HepG2 (cell line): Measurements from ENCODE around the gene CAPN10. TPM values are rescaled to one million over a fixed set of nuclear protein-coding genes. Genes with fewer than 3 reads are reported as not detected.

Experiments
- ATAC-seq: fragments of 200-7000 bp; cut with Tn5 transposase; 3 replicates; pipeline ENCODE4 v1.9.1; 2020; ENCODE audit warnings: mild to moderate bottlenecking, moderate library complexity
- BruUV-seq: library from RNA; stranded (reverse); fragments of 400-500 nt; replicated peaks from 2 replicates; lab custom pipeline; 2021; lab: Mats Ljungman, UMichigan
- CTCF ChIA-PET: fragments of 300-600 bp; formaldehyde crosslinking; extraction: SDS; loops from one replicate; lab custom pipeline; 2021; ENCODE audit warnings: low total read pairs, inconsistent platforms, low intra/inter-chr PET ratio; lab: Yijun Ruan, JAX
- POLR2A ChIA-PET: fragments of 350-600 bp; sonication (Branson Sonifier 250); formaldehyde crosslinking; loops from one replicate; lab custom pipeline; 2020; ENCODE audit warnings: antibody characterized with exemption, inconsistent platforms; lab: Yijun Ruan, JAX
- DNase-seq: peaks from one replicate; pipeline ENCODE4 v3.0.0-alpha.2; 2015; ENCODE audit warnings: low spot score
- FAIRE-seq: peaks from 3 replicates; lab custom pipeline; 2011; peaks lifted over from hg19 to GRCh38; lab: Jason Lieb, UNC
- H2AFZ ChIP-seq: one replicate; pipeline ENCODE4 v1.6.1; 2011; ENCODE audit warnings: low read length, inconsistent platforms
- H3K27ac ChIP-seq: fragments of 300-600 bp; 3 replicates; pipeline ENCODE4 v1.8.0; 2011; ENCODE audit warnings: mixed run types, mild to moderate bottlenecking, mixed read lengths, low read length, inconsistent platforms; ENCODE audit not compliant: insufficient read depth; ENCODE audit errors: extremely low read length
- H3K27me3 ChIP-seq, 2 experiments: fragments of 200-600 bp in 1 of 2; 2 replicates in 1 of 2; 3 replicates in 1 of 2; pipeline versions ENCODE4 v1.6.0 to v1.8.0; 2011; ENCODE audit warnings: low read length in 2 of 2, mild to moderate bottlenecking in 2 of 2, moderate library complexity in 2 of 2, inconsistent platforms in 1 of 2; ENCODE audit not compliant: insufficient read depth in 2 of 2, control insufficient read depth in 1 of 2
- H3K36me3 ChIP-seq, 2 experiments: fragments of 200-600 bp in 1 of 2; replicated peaks in 1 of 2; 2 replicates in 1 of 2; 3 replicates in 1 of 2; pipeline versions ENCODE4 v1.5.1 to v1.8.0; 2011; ENCODE audit warnings: low read length in 2 of 2, inconsistent platforms in 1 of 2; ENCODE audit not compliant: insufficient read depth in 2 of 2, control insufficient read depth in 1 of 2
- H3K4me1 ChIP-seq: 2 replicates; pipeline ENCODE4 v1.5.1; 2012; ENCODE audit warnings: low read length, inconsistent platforms; ENCODE audit not compliant: insufficient read depth
- H3K4me2 ChIP-seq: 2 replicates; pipeline ENCODE4 v1.6.0; 2011; ENCODE audit warnings: low read depth, low read length, inconsistent platforms
- H3K4me3 ChIP-seq, 3 experiments: fragments of 200-600 bp in 1 of 3; sonication (generic), shearing (Covaris generic) in 1 of 3; replicated peaks in 1 of 3; 2 replicates each; pipeline ENCODE4 v1.5.1; 2011 to 2016; ENCODE audit warnings: low read length in 3 of 3, inconsistent platforms in 2 of 3, low read depth in 2 of 3, mild to moderate bottlenecking in 2 of 3, control low read depth in 1 of 3, mixed read lengths in 1 of 3; ENCODE audit not compliant: insufficient read depth in 1 of 3
- H3K79me2 ChIP-seq: one replicate; pipeline ENCODE4 v1.6.1; 2011; ENCODE audit warnings: low read length, inconsistent platforms; ENCODE audit not compliant: insufficient read depth
- H3K9ac ChIP-seq: 2 replicates; pipeline ENCODE4 v1.6.0; 2011; ENCODE audit warnings: mild to moderate bottlenecking, low read depth, low read length, inconsistent platforms; ENCODE audit not compliant: insufficient read depth
- H3K9me3 ChIP-seq: 2 replicates; pipeline ENCODE4 v1.5.1; 2012; ENCODE audit warnings: mild to moderate bottlenecking, low read length
- H4K20me1 ChIP-seq: 2 replicates; pipeline ENCODE4 v1.6.0; 2011; ENCODE audit warnings: inconsistent platforms, mild to moderate bottlenecking, low read length, moderate library complexity; ENCODE audit not compliant: insufficient read depth
- DBP ChIP-seq: sonication (generic); formaldehyde crosslinking; IDR thresholded peaks from 2 replicates; pipeline ENCODE4 v1.4.0; 2020; ENCODE audit warnings: missing genetic modification reagents; ENCODE audit errors: not compliant biosample characterization
- HMGXB4 ChIP-seq, 2 experiments: sonication (generic) in 1 of 2; formaldehyde crosslinking in 1 of 2; IDR thresholded peaks; 2 replicates each; pipeline versions ENCODE4 v1.4.0 to v1.6.1; 2018 to 2020; ENCODE audit warnings: missing genetic modification reagents in 2 of 2, borderline replicate concordance in 1 of 2, low read depth in 1 of 2, mild to moderate bottlenecking in 1 of 2, missing biosample characterization in 1 of 2
- KDM5B ChIP-seq: sonication (generic); formaldehyde crosslinking; IDR thresholded peaks from 2 replicates; pipeline ENCODE4 v1.4.0; 2020; ENCODE audit warnings: missing genetic modification reagents, mild to moderate bottlenecking, borderline replicate concordance
- MAZ ChIP-seq, 2 experiments: sonication (generic) in 1 of 2; formaldehyde crosslinking in 1 of 2; IDR thresholded peaks; 2 replicates each; pipeline versions ENCODE4 v1.5.0 to v1.6.1; 2012 to 2020; ENCODE audit warnings: low read depth in 2 of 2, mild to moderate bottlenecking in 2 of 2, borderline replicate concordance in 1 of 2, improper control_type of control experiment in 1 of 2, low read length in 1 of 2, missing genetic modification reagents in 1 of 2, moderate library complexity in 1 of 2
- MXD3 ChIP-seq: IDR thresholded peaks from 2 replicates; pipeline ENCODE4 v1.6.1; 2016; ENCODE audit warnings: mild to moderate bottlenecking, missing biosample characterization, missing genetic modification reagents
- SRSF1 ChIP-seq: fragments of 200-400 bp; formaldehyde crosslinking; optimal IDR thresholded peaks from 2 replicates; pipeline ENCODE3; 2017; ENCODE audit warnings: mild to moderate bottlenecking, low read depth, low read length, moderate library complexity
- TAF15 ChIP-seq: fragments of 200-400 bp; formaldehyde crosslinking; IDR thresholded peaks from one replicate; pipeline ENCODE4 v1.6.1; 2018; ENCODE audit warnings: mild to moderate bottlenecking, low read depth, low read length; ENCODE audit not compliant: poor library complexity, severe bottlenecking
- THAP8 ChIP-seq: sonication (generic); formaldehyde crosslinking; IDR thresholded peaks from 2 replicates; pipeline ENCODE4 v1.5.1; 2020; ENCODE audit warnings: missing genetic modification reagents, mild to moderate bottlenecking, borderline replicate concordance
- ZBTB8A ChIP-seq: sonication (generic); formaldehyde crosslinking; IDR thresholded peaks from 2 replicates; pipeline ENCODE4 v1.4.0; 2020; ENCODE audit warnings: mild to moderate bottlenecking, low read depth, missing genetic modification reagents, borderline replicate concordance
- ZKSCAN1 ChIP-seq: fragments of 150-350 bp; IDR thresholded peaks from 2 replicates; pipeline ENCODE4 v1.6.1; 2014; ENCODE audit warnings: low read length
- ZNF24 ChIP-seq: fragments of 450-650 bp; IDR thresholded peaks from 2 replicates; pipeline ENCODE4 v1.6.1; 2017; ENCODE audit warnings: antibody characterized with exemption, mild to moderate bottlenecking
- ZNF276 ChIP-seq: sonication (generic); formaldehyde crosslinking; IDR thresholded peaks from 2 replicates; pipeline ENCODE4 v1.4.0; 2020; ENCODE audit warnings: mild to moderate bottlenecking, low read depth, missing genetic modification reagents
- ZNF879 ChIP-seq: sonication (generic); formaldehyde crosslinking; IDR thresholded peaks from 2 replicates; pipeline ENCODE4 v1.8.1; 2023; ENCODE audit warnings: missing genetic modification reagents
- ZZZ3 ChIP-seq: sonication (generic); formaldehyde crosslinking; IDR thresholded peaks from 2 replicates; pipeline ENCODE4 v1.4.0; 2020; ENCODE audit warnings: missing genetic modification reagents, mild to moderate bottlenecking, borderline replicate concordance
- WGBS: methylation state at CpG from one replicate; pipeline ENCODE4 v1.1.6; 2017; ENCODE audit warnings: low lambda C conversion rate; 5-methylcytosine and 5-hydroxymethylcytosine counted together
- in situ Hi-C: cut with HindIII; loops from 2 replicates; pipeline ENCODE4 v1.10.0; 2017; ENCODE audit warnings: low pct_unique_long_range_greater_than_20kb; ENCODE audit not compliant: extremely low pct_ligation_motif_present
- intact Hi-C: fragments of 100-400 bp; cut with micrococcal nuclease; formaldehyde crosslinking; loops from one replicate; pipeline ENCODE4 v1.10.0; 2022; ENCODE audit not compliant: unreplicated experiment
- polyA plus RNA-seq, 8 experiments: library from polyadenylated mRNA; depleted of rRNA in 3 of 8; stranded (reverse) in 7 of 8; unstranded in 1 of 8; fragments of >200 nt; fragmentation: Illumina TruSeq in 4 of 8; extraction: Trizol in 4 of 8; gene quantifications; 2 replicates each; pipeline versions ENCODE4 v1.2.1 to v1.2.3, GENCODE V29; 2011 to 2016; ENCODE audit warnings: low read depth in 4 of 8, missing spikeins in 1 of 8, mixed read lengths in 1 of 8; ENCODE audit not compliant: insufficient read depth in 1 of 8
- total RNA-seq, 5 experiments: library from RNA; depleted of rRNA; stranded (reverse); fragments of >200 nt; fragmentation: Illumina TruSeq; extraction: Trizol; gene quantifications; 2 replicates each; pipeline ENCODE4 v1.2.3, GENCODE V29; 2016; ENCODE audit warnings: low read depth in 1 of 5

Gene CAPN10
- total and polyA plus RNA-seq, 2 of the 13 experiments (the other 11 are each of a cell fraction or from before 2014, with no cell fraction given) = 27.6 to 32.4 TPM

GRCh38 chr2:240566203-240567136 is 20.1 kb upstream of the CAPN10 start:
- WGBS = under 1% methylated on average over 24 of the region's 53 CpGs
- Histone ChIP-seq H3K27ac (peak overlapping the region; percentile 71), H3K4me3 (peak overlapping the region; percentile 71 to 89 (median 71)), H3K4me2 (peak overlapping the region; percentile 100), H2AFZ (no peak overlapping the region), H3K27me3 (no peaks in the 10 kb centered on the region; a peak in 1 of 5 replicates), H4K20me1 (no peaks in the 10 kb centered on the region; the same call in 1 of the 2 replicates), H3K9ac (peak overlapping the region; percentile 83), H3K9me3 (no peaks in the 10 kb centered on the region), H3K36me3 (peaks cover 0 to 7% of the 10 kb centered on the region in 2 experiments; a peak in 2 of 5 replicates), H3K79me2 (peaks cover 22% of the 10 kb centered on the region), H3K4me1 (peaks cover 57% of the 10 kb centered on the region)
- DNase-seq (peak; percentile 92), ATAC-seq (peak; percentile 83), FAIRE-seq (peak; percentile 42)
- ChIA-PET CTCF (interaction anchor here (1.1 to 1.2 kb wide), 2 partner anchors 13 to 38 kb away, joined by 4 read pairs; no protein-coding TSS in a partner anchor), POLR2A (interaction anchor here (0.8 to 7.2 kb wide), 14 partner anchors 8 to 315 kb away, joined by 3 to 149 read pairs (median 6); partner anchors contain the start of genes ANKMY1 and CAPN10)
- intact Hi-C loops (loop anchor here (2.0 kb wide), 1 partner anchor 14 kb away; no protein-coding TSS in a partner anchor), in situ Hi-C loops (loop anchor here (25.0 kb wide), 1 partner anchor 646 kb away; no protein-coding TSS in a partner anchor)
- BruUV-seq = no TSS peak
- TF ChIP-seq DBP (CRISPR knock-in tag) (no peak), MXD3 (peak; percentile 11), KDM5B (CRISPR knock-in tag) (peak; percentile 46; the same call in 1 of the 2 replicates), ZNF879 (CRISPR knock-in tag) (peak; percentile 87), ZZZ3 (CRISPR knock-in tag) (peak; percentile 61; the same call in 1 of the 2 replicates), ZKSCAN1 (no peak), ZBTB8A (CRISPR knock-in tag) (no peak), MAZ (IDR thresholded peaks at IDR 0.05; ENCODE audit: borderline replicate concordance, low read depth, low read length) (no peak; the same call in none of the 2 replicates), MAZ (CRISPR knock-in tag; IDR thresholded peaks at IDR 0.05; ENCODE audit: low read depth) (0 out of 2 replicates have a peak, but pooled peaks have one; percentile 41), HMGXB4 (CRISPR knock-in tag; IDR thresholded peaks at IDR 0.05; ENCODE audit: borderline replicate concordance in 1 of 2, low read depth in 1 of 2) (peak; percentile 46 to 53; a peak in 3 of 4 replicates), ZNF24 (no peak), TAF15 (no peak), SRSF1 (peak; percentile 66), ZNF276 (no peak), THAP8 (no peak)
